T-helper 1 cell (primary cell): ENCODE data around the gene TM4SF18.
"Not testable (repeated sequence)": the region's sequence is repeated elsewhere in the genome, so short reads cannot be mapped to it uniquely, and the experiment has no call there.

ENCODE experiments used
- DNase-seq, 5 donors: peaks; one replicate each; pipeline ENCODE4 v3.0.0-alpha.2; 2012 to 2020

TM4SF18 gene

DNA sequence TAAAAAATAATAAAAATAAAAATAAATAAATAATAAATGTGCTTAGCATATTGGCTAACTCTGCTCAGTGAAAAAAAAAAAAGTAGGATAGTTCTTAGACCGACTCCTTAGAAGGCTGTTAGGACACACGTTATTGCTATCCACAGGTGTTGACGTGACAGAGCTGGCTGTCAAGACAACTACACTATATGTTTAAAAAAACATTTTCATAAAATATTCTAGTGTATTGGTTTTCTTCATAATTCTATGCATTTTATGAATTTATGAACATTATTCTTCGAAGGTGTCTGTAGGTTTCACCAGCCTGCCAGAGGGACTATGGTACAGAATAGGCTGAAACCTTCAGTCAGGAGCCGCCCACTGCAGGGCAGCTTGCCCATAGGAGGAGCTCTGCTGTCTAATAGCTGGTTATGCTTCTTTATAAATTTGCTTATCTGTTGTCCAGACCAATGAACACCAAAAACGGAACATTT lies 34.8 kb upstream of the TM4SF18 start:
- DNase-seq, result no peak

DNA sequence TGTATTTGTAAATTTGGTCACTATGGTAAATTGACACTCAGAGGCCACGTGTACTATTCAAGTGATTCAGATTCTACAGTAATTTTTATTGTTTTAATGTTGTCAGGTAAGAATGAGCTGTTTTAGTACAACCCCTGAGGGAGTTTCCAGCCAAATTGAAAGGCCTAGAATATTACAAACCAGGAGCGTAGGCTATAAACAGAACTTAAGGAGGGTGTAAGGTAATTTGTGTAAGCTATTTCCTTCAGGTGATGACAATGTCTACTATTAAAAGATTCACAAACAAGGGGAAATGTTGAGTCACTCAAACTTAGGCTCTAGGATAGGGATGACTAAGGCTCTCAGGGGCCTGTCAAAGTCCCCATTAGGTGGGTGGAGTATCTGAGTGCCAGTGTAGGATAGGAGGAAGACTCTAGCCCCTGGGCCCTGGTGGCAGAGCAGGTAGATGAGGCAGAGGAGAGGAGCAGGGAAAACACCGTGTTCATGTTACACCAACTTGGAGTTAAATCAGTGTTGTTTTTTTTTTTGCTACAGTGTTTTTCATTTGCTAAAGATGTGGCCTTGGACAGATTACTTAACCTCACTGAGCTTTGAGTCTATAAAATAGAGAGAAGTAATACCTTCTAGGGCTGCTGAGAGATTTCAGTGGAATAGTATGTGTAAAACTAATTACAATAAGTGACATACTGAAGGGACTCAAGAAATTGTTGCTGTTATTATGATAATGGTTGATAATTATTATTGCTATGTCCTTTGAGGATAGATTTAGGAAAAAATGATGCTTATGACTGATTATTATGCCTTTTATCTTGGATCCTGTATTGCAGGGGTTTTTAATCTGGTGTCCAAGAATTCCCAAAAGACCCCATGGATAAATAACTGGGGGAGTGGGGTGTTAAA lies 33.8 kb upstream of the TM4SF18 start:
- DNase-seq, result no peak

DNA sequence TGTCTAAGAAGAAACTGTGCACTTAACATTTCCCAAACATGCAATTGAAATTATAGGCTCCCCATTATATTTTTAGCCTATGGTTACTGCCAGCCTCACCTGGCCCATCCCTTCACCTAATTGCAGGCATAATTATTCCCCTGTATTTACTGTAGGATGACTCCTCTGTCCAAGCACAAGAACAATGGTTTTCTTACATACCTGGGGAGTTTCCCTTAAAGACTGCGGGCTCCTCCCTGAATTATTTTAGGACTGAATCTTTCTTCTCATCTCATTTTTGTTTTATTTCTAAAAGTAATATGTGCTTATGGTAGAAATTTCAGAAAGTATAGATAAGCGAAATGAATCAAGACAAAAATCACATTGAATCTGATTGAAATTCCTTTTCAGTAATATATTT lies 32.6 kb upstream of the TM4SF18 start:
- DNase-seq, result no peak

DNA sequence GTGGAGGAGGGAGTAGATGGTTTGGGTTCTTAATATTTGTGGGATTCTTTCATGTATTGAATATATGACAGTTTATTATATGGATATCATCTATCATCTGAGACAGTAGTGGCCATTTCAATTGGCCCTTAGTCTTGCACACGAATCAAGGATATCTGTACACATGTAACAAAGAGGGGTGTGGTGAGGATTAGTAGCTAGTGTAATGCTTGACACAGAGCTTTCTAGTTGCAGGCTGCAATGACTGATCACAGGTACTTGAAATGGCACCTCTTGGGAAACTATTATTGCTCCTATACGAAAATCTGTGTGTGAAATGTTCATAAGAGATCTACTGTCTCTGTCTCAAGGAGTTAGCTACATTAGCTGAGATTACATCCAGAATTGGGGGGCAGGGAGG lies 31.2 kb upstream of the TM4SF18 start:
- DNase-seq, result no peak

DNA sequence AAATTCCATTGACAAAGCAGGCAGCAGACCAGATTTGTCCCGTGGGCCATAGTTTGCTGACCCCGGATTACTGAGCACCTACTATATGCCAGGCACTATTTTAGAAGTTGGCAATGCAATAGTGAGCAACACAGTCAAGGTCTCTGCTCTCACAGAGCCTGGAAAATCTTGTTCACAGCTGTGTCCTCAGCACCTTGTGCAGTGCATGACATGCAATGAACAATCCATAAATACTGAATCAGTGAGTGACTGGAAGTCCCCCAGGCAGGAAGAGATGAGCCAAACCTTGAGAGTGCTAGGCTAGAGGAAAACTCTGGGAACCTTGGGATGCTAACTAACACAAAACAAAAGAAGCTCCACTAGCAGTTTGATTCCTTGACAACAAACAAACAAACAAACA lies 29.6 kb upstream of the TM4SF18 start:
- DNase-seq, result no peak

DNA sequence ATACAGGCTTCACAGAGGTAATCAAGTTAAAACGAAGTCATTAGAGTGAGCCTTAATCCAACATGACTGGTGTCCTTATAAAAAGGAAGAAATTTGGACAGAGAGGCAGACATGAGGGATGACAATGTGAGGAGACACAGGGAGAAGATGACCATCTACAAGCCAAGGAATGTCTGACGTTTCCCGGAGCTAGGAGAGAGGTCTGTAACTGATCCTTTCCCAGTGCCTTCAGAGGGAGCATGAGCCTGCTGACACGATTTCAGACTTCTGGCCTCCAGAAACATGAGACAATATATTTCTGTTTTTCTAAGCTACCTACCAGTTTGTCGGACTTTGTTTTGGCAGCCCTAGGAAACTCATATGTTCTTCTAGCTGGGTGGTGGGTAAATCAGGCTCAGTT lies 28.9 kb upstream of the TM4SF18 start:
- DNase-seq, result no peak

DNA sequence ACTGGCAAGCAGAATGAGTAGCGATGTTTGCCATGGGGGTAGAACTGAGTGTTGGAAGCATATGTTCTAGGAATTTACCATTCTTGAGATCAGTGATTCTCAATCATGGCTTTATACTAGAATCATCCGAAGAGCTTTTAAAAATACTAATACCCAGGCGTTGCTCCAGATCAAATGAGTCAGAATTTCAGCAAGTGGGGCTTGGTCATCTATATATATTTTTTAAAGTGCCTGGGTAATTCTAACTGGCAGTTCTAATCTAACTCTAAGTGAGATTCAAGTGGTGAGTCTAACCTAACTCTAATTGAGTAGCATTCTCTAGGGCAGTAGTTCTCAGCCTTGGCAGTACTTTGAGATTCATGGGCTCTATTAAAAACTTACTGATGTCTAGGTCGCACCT lies 23.2 kb upstream of the TM4SF18 start:
- DNase-seq, result no peak

DNA sequence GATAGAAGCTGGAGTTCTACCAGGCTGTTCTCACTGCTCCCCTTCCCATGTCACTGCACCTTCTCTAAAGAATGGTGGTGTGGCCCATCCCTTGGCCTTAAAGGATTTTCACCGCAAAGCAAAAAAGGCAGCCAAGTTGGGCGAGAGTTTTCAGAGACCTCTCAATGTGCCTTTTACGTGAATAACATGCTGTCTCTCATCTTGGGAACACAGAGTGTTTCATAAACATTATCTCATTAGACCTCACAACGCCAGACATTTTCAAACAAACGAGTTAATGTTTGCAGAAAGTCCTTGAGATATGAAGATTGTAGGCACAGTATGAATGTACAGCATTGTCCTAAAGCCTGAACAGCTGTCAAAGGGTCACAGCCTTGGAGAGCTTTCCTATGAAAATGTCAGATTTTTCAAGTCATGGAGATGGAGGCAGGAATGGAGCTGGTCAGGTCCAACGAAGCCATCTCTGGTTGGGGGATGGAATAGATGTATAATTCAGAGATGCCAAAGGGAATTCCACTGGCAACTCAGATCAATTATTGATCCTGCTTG lies 22.7 kb upstream of the TM4SF18 start:
- no peak for DNase-seq

DNA sequence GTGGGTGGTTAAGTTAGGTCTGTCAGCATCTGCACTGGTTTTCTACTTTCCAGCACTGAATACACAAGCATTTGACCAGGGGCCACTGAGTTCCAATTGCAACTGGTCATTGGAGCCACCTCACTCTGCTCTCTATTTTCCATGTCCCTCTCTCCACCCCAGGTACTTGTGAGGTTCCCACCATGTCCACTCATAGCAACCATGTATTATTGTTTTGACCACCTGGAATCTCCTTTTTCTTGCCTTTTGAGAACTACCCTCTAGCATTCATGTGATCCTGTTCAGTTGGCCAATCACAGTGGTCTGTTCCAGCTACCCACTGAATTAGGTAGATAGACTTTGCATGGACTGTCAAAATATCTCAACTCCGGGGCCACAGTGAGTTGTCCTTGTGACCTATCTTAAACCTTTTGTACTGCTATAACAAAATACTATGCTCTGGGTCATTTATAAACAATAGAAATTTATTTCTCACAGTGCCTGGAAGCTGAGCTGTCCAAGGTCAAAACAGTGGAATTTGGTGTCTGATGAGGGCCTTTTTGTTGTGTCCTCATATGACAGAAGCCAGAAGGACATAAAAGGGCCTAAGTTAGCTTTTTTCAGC lies 20.2 kb upstream of the TM4SF18 start:
- no peak for DNase-seq

DNA sequence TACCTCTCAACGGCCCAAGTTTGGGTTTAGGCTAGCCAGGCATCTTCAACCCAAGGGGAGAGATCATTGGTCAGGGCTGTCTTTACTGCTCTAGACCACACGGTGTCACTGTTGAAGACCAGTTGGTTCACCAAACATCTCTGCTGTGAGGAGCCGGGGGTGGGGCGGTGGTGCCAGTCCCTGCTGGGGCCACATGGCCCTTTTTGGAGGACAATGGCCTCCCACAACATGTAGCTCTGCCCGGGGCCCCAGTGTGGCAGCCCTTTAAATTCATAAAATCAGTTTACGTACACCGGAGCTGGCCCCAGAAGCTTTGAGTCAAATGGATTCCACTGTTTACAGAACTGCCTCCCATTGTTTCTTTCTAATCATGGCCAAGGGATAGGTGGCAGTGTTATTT lies 19.1 kb upstream of the TM4SF18 start:
- peak in 1 of 5 donors; percentile 22 for DNase-seq

DNA sequence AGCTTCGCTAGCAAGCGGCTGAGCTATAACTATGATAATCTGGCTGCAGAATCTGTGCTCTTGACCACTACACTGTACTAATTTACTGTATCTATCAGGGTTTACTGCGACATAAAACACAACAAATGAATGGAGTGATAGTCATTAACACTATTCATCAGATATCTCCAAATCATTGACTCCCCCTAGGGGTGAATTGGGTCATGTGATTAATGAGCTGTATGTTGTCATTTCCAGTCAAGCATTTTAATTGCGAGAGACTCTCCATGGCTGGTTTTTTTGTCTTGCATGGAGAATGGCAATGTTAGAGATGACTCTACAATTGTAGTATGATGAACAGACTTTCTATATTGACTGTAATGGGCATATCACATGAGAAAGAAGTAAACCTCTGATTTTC lies 10.5 kb upstream of the TM4SF18 start:
- DNase-seq, result no peak

DNA sequence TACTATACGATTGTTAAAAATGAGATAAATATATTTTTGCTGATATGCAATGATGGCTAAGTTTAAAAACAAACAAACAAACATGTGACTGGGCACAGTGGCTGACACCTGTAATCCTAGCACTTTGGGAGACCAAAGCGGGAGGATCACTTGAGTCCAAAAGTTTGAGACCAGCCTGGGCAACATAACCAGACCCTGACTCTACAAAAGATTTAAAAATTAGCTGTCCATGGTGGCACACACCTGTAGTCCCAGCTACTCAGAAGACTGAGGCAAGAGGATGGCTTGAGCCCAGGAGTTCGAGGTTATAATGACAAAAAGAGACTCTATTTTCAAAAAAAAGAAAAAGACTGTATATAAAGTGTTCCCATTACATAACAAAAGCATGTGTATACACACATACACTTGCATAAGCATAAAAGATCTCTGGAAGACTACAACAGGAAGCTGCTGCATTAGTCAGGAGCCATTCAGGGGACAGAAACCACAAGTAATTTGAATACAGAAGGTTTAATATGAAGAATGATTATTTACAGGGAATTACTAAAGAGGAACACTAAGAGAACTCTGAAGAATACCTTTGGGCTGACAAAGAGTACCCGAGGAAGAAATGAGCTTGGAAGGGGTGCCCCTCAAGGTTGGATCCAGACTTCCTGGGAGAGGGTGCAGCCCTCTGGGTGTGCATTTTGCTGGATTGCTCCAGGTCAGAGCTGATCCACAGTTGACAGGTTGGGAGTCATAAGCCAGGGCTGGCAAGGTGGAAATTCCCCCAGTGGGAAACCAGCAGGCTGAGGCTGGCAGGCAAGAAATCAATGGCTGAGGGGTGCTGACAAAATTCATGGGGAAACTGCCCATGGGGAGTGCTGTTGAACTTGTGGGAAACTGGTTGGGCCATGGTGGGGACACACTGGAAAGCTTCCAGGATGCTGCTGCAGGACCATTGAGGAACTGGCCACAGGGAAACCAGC lies 9.3 kb upstream of the TM4SF18 start:
- DNase-seq, result no peak

DNA sequence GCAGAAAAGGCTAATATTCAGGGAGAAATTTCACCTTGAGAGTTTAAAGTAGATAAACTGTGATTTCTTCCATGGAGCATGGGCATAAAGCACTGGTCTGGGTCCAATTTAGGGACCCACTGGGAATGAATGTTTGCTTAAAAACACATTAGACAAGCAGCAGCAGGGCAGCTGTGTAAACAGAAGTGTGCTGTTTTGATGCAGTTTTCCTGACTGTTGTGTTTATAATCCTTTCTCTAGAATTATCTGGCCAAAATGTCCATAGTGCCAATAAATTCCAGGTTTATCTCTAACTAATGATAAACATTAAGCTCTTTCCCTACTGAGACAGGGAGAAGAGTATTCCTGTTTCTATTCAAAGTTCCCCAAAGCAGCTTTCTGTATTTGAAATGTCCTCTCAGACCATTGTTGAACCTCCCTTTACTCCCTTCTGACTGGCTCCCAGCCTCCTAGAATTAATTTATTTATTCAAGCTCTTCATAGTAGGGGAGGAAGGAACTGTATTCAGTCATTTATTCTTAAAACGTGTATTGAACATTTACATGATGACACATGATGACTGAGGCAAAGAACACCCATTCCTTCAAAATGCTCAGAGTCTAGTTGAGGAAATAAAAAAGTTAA lies 7.0 kb upstream of the TM4SF18 start:
- no peak for DNase-seq

DNA sequence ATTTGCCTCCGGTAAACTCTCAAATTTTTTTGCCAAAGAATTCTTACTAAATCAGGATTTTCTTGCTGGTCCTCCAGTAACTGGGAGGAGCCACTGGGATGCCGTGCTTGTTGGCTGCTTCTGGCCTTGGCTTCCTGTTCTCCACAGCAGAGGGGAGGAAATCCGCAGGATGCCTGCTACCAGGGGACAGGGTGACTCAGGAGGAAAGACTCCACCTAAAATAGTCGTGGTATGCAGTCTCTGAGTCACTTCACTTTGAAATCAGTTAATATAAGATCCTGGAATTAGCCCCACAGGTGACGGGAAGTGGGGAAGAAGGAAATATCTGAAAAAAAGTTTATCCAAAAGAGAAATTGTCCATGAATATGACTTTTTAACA lies 6.5 kb upstream of the TM4SF18 start:
- DNase-seq, result no peak

DNA sequence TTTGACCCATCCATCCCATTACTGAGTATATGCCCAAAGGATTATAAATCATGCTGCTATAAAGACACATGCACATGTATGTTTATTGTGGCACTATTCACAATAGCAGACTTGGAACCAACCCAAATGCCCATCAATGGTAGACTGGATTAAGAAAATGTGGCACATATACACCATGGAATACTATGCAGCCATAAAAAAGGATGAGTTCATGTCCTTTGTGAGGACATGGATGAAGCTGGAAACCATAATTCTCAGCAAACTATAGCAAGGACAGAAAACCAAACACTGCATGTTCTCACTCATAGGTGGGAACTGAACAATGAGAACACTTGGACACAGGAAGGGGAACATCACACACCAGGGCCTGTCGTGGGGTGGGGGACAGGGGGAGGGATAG lies 4.0 kb upstream of the TM4SF18 start:
- DNase-seq, result not testable (repeated sequence)

DNA sequence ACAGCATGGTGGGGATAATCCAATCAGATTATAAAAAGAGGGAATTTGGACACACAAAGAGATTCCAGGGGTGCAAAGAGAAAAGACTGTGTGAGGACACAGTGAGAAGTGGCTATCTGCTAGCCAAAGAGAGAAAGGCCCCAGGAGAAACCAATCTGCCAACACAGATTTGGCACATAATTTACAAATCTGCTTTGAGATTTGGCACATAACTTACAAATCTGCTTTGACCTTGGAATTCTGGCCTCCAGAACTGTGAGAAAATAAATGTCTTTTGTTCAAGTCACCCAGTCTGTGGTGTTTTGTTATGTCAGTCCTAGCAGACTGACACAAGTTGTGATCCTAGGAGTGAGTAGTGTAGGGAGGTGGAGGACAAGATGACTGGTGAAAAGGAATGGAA lies 3.5 kb upstream of the TM4SF18 start:
- no peak for DNase-seq

DNA sequence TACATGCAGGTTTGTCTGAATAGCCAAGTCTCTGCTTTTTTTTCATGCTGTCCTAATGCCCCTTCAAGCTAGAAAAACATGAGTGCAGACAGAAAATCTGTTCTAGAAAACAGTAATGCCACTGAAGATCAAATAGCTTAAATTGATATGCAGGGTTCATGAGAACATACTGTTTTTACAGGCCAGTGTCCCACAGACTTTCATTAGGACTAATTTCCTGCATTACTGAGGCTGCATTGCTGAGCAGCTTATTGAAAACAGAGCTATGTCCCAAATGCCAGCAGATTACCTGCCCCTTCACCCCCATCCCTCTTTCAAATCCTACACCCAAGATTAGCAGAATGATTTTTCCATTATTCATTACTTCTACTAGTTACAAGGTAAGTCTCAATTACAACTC lies 665 bp downstream of the TM4SF18 start:
- DNase-seq, result no peak

DNA sequence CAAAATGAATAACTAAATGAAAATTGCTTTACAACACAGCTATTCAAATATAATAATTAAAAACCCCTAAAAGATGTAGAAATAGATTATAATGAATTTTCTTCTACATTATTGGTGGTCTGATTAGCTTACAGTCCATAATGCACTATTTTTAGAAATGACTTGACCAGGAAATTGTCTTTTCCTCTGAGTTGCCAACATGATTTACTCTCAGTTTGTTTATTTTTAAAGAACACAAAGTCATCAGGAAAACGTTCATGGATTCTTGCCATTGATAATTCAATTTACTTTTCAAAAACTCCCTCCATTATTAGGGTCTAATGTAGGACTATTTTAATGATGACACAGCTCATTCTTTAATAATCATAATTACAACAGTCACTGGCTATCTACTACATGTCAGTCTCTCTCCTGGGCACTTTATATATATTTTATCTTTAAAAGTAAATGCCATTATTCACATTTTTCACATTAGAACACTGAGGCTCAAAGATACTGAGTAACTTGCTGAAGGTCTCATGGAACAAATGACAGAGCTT lies 1.1 kb downstream of the TM4SF18 start:
- no peak for DNase-seq

DNA sequence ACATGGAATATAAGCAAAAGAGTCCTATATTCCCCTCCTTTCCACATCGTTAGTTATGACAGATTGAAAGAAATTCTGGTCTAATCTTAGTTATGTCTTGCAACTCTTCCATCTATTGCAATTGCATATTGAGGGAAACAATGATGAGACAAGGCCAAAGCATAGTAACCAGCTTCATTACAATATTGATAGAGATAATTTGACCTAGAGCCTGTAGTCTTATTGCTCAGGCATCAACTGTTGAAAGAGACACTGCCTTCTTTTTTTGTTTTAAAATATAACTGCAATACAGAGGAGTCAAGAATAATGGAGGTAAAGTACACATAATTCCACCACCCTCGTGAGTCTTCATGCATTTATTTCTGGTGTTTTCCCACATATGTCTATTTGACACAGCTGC lies 2.0 kb downstream of the TM4SF18 start:
- no peak for DNase-seq

DNA sequence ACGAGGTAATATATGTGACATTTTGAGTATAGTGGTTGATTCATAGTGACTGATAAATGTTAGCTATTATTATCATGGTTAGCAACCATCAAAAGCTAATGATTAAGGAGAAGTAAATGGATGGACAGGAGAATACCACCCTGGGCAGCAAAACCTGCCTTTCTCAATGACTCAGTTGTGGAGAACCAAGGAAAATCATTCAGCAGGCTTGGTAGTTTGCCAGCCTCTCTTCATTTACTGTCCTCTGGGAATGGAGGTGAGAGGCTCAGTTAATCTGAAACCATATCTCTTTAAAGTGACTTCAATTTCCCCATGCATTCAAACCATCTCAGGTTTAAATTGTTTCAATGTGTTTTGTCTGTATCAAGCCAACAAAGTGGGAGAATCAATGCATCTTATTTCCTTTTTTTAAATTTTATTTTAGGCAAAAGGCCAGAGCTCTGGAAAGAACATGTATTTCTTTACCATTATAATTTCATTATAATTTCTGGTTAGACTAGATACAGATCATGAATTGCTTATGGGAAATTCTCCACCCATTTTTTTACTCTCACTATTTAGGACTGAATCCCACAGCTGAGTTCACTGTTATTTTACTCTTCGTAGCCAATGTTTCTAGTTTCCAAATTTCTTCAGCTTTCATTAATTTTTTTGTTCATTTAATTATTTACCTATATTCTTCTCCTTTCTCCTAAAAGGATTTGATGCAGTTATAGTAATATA lies 2.7 kb downstream of the TM4SF18 start:
- no peak for DNase-seq

DNA sequence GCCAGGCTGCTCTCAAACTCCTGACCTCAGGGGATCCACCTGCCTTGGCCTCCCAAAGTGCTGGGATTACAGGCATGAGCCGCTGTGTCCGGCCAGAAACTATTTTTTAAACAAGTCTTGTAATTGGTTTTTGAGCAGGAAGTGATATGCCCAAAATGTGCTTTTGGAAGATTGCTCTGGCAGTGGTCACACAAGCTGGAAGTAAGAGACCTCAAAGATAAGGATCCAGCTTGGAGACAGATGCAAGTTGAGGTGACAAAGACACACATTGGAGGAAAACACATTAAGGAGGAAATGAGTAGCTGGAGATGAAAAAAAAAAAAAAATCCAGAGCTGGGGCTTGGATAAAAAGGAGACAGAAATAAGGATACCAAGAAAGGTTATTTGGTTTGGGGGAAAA lies 6.3 kb downstream of the TM4SF18 start:
- DNase-seq, result no peak

DNA sequence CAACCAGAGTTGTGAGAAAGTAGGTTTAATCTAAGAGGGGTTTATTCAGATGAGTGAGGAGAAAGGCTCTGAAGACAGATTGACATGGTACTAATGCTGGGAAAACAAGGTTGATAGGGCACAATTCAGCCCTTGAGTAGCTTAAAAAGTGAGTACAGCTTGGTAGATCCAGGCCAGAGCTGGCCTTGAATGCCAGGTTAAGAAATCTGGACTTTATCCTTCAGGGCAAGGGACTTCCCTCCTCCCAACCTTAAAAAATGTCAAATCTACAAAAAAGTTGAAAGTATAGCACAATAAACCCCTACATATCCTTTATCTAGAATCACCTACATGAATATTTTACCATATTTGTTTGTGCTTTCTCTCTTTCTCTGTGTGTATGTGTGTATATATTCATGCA lies 7.9 kb downstream of the TM4SF18 start:
- DNase-seq, result no peak
